Mucosa of descending colon (tissue), 3 donors: ENCODE data around the gene UGT1A8. TPM values are rescaled to one million over a fixed set of nuclear protein-coding genes. Genes with fewer than 3 reads are reported as not detected.
A peak's percentile ranks its signal among the peaks of the same experiment; 100 is the strongest.

ENCODE experiments used
- ATAC-seq: fragments of 200-7000 bp; cut with Tn5 transposase; one replicate; pipeline ENCODE4 v1.9.1; 2020; ENCODE audit warnings: mild to moderate bottlenecking, moderate library complexity
- DNase-seq, 3 donors: peaks; one replicate each; pipeline ENCODE4 v3.0.0-alpha.2; 2020
- H3K36me3 ChIP-seq: fragments of 200-600 bp; one replicate; pipeline ENCODE4 v1.8.0; 2021; ENCODE audit warnings: low read depth, mild to moderate bottlenecking
- H3K4me1 ChIP-seq: fragments of 200-600 bp; one replicate; pipeline ENCODE4 v1.8.0; 2021; ENCODE audit warnings: low read depth, mild to moderate bottlenecking
- H3K4me3 ChIP-seq: fragments of 200-600 bp; one replicate; pipeline ENCODE4 v1.8.0; 2021; ENCODE audit warnings: mild to moderate bottlenecking
- H3K9me3 ChIP-seq: fragments of 200-600 bp; one replicate; pipeline ENCODE4 v1.8.0; 2021; ENCODE audit warnings: mild to moderate bottlenecking
- CTCF ChIP-seq: fragments of 200-600 bp; IDR thresholded peaks from one replicate; pipeline ENCODE4 v1.8.0; 2022; ENCODE audit warnings: antibody characterized with exemption, mild to moderate bottlenecking
- intact Hi-C, 2 donors: fragments of 100-400 bp; cut with DNase I in 1 of 2; cut with micrococcal nuclease in 1 of 2; formaldehyde crosslinking; loops; one replicate each; pipeline versions ENCODE4 v1.11.0 to v1.11.1; 2022; cut with DNase I, micrococcal nuclease
- total RNA-seq, 3 donors: library from RNA; stranded (reverse); fragmentation: NEBNext Ultra II Directional in 2 of 3; extraction: Animal tissue kit (Norgen Biotek cat#: 25700) in 2 of 3; gene quantifications; one replicate each; pipeline versions ENCODE4 v1.2.1 to v1.2.4, GENCODE V29; 2021 to 2023
- donor health status: DM: no; HTN: no; CAD: no; lungs with moderate emphysema.
- donor health status: DM: no; HTN: no; CAD: no.
- donor health status: DM: no; HTN: yes; CAD: no.

Gene UGT1A8
- total RNA-seq, 3 donors from 2014 or later = 7.4 to 34.2 (median 12.2) TPM

- Histone ChIP-seq H3K36me3 (no peaks in the 10 kb centered on the region), H3K4me3 (no peak overlapping the region), H3K9me3 (no peaks in the 10 kb centered on the region), H3K4me1 (peaks cover 7% of the 10 kb centered on the region)
- no peak for ATAC-seq
- intact Hi-C loops = no loop called here
- DNase-seq = no peak
- TF ChIP-seq CTCF = no peak
Observed at GRCh38 chr2:233680361-233681045, 63.1 kb downstream of the UGT1A8 start.

GRCh38 chr2:233681521-233682099, 64.2 kb downstream of the UGT1A8 start, which contains the start of gene UGT1A7:
UGT1A7 (plus strand) TSS chr2:233681901; CDS start chr2:233681938, 37 bp downstream.
- H3K36me3 ChIP-seq = no peaks in the 10 kb centered on the region
- DNase-seq = no peak
- H3K4me3 ChIP-seq = no peak within 1 kb of the TSS
- H3K4me1 ChIP-seq = peaks cover 9% of the 10 kb centered on the region
- ATAC-seq = no peak
- intact Hi-C loops = no loop called here
- H3K9me3 ChIP-seq = no peaks in the 10 kb centered on the region
- TF ChIP-seq CTCF = no peak

GRCh38 chr2:233684640-233685039, 67.2 kb downstream of the UGT1A8 start:
- no peak for TF ChIP-seq CTCF
- DNase-seq (peak in 1 of 3 donors; percentile 59), ATAC-seq (peak; percentile 84)
- intact Hi-C loops = no loop called here
- no peaks in the 10 kb centered on the region for H3K36me3 ChIP-seq
- H3K4me1 ChIP-seq = peaks cover 15% of the 10 kb centered on the region
- H3K4me3 ChIP-seq = no peak overlapping the region
- H3K9me3 ChIP-seq = no peaks in the 10 kb centered on the region

- H3K4me1 ChIP-seq = peaks cover 34% of the 10 kb centered on the region
- intact Hi-C loops = no loop called here
- no peak for TF ChIP-seq CTCF
- no peaks in the 10 kb centered on the region for H3K9me3 ChIP-seq
- ATAC-seq = no peak
- H3K36me3 ChIP-seq = no peaks in the 10 kb centered on the region
- no peak overlapping the region for H3K4me3 ChIP-seq
- no peak for DNase-seq
Observed at GRCh38 chr2:233686928-233687327, 69.5 kb downstream of the UGT1A8 start.

GRCh38 chr2:233688341-233688740, 70.9 kb downstream of the UGT1A8 start:
- no peak overlapping the region for H3K4me3 ChIP-seq
- no peak for ATAC-seq
- no peak for TF ChIP-seq CTCF
- H3K4me1 ChIP-seq = peaks cover 34% of the 10 kb centered on the region
- intact Hi-C loops = no loop called here
- H3K36me3 ChIP-seq = no peaks in the 10 kb centered on the region
- no peaks in the 10 kb centered on the region for H3K9me3 ChIP-seq
- DNase-seq = no peak
